T follicular helper cell (primary cell): ENCODE data around the gene ALPG.

ENCODE experiments used
- DNase-seq: peaks from one replicate; pipeline ENCODE4 v3.0.0-alpha.2; 2020; ENCODE audit warnings: low read depth

The ALPG gene

GRCh38 chr2:232458051-232458660, 51.5 kb downstream of the ALPG start:
- DNase-seq: no peak

- DNase-seq: no peak
These were observed 52.2 kb downstream of the ALPG start for GRCh38 chr2:232458661-232459418.

- no peak for DNase-seq
These were observed 52.9 kb downstream of the ALPG start for GRCh38 chr2:232459419-232460035.

- no peak for DNase-seq
These were observed 53.5 kb downstream of the ALPG start for GRCh38 chr2:232460171-232460570.
